GM21786 (cell line): ENCODE data around the gene DDX39A.
"Not testable (repeated sequence)": the region's sequence is repeated elsewhere in the genome, so short reads cannot be mapped to it uniquely, and the experiment has no call there.

Source experiments
- ATAC-seq: cut with Tn5 transposase; IDR thresholded peaks from one replicate; pipeline ENCODE4 v1.9.1; 2021; ENCODE audit not compliant: unreplicated experiment

The DDX39A gene

GRCh38 chr19:14419106-14419813, at the start of gene DDX39A:
Gene DDX39A (minus strand): TSS chr19:14419341. CDS start chr19:14413220, 6,121 bp downstream.
- ATAC-seq = peak; percentile 86

GRCh38 chr19:14467816-14468215, 48.7 kb upstream of the DDX39A start:
- ATAC-seq = no peak

GRCh38 chr19:14467391-14467790, 48.2 kb upstream of the DDX39A start:
- no peak for ATAC-seq

- no peak for ATAC-seq
Measured at GRCh38 chr19:14463747-14464146, 44.6 kb upstream of the DDX39A start.

GRCh38 chr19:14462401-14462800, 43.3 kb upstream of the DDX39A start:
- not testable (repeated sequence) for ATAC-seq

- ATAC-seq = no peak
Measured at GRCh38 chr19:14460935-14461334, 41.8 kb upstream of the DDX39A start.

- ATAC-seq = no peak
Measured at GRCh38 chr19:14459703-14460102, 40.6 kb upstream of the DDX39A start.

- ATAC-seq = not testable (repeated sequence)
Measured at GRCh38 chr19:14452303-14452702, 33.2 kb upstream of the DDX39A start.

- no peak for ATAC-seq
Measured at GRCh38 chr19:14450876-14451275, 31.7 kb upstream of the DDX39A start.

- no peak for ATAC-seq
Measured at GRCh38 chr19:14450168-14450874, 31.2 kb upstream of the DDX39A start.

- ATAC-seq = no peak
Measured at GRCh38 chr19:14449321-14449720, 30.2 kb upstream of the DDX39A start.

GRCh38 chr19:14446336-14447036, 27.3 kb upstream of the DDX39A start:
- ATAC-seq = no peak

- ATAC-seq = no peak
Measured at GRCh38 chr19:14443632-14444216, 24.6 kb upstream of the DDX39A start.

- ATAC-seq = no peak
Measured at GRCh38 chr19:14442891-14443631, 23.9 kb upstream of the DDX39A start.

GRCh38 chr19:14441041-14441938, 22.1 kb upstream of the DDX39A start:
- ATAC-seq = no peak

- peak; percentile 62 for ATAC-seq
Measured at GRCh38 chr19:14440049-14440448, 20.9 kb upstream of the DDX39A start.

GRCh38 chr19:14439014-14439413, 19.9 kb upstream of the DDX39A start:
- ATAC-seq = no peak

- no peak for ATAC-seq
Measured at GRCh38 chr19:14437578-14438140, 18.5 kb upstream of the DDX39A start.

- ATAC-seq = no peak
Measured at GRCh38 chr19:14435320-14436050, 16.3 kb upstream of the DDX39A start.
